ENCODE measurements around the gene KRTAP13-1. TPM values are rescaled to one million over a fixed set of nuclear protein-coding genes. Genes with fewer than 3 reads are reported as not detected.

The KRTAP13-1 gene
- total RNA-seq, 1 experiment from 2014 or later = not detected

- intact Hi-C loops (cut with micrococcal nuclease; ENCODE audit: unreplicated experiment) = no loop called here
- no peak for TF ChIP-seq CTCF (conservative IDR thresholded peaks at IDR 0.05; ENCODE audit: low read depth, low read length)
- Histone ChIP-seq H3K27ac (ENCODE audit: low read depth, low read length, poor library complexity, severe bottlenecking) (no peak within 1 kb of the TSS), H3K9me3 (ENCODE audit: low read depth, low read length, poor library complexity, severe bottlenecking) (no peaks in the 10 kb centered on the region), H3K4me3 (ENCODE audit: low read depth, low read length, poor library complexity, severe bottlenecking) (no peak within 1 kb of the TSS), H3K27me3 (replicated peaks; ENCODE audit: insufficient read depth, low read depth, low read length, poor library complexity) (peaks cover 6% of the 10 kb centered on the region), H3K36me3 (ENCODE audit: insufficient read depth, low read length, poor library complexity, severe bottlenecking) (no peaks in the 10 kb centered on the region), H3K4me1 (ENCODE audit: insufficient read depth, low read length, poor library complexity, severe bottlenecking) (no peaks in the 10 kb centered on the region)
- ChIA-PET POLR2A (ENCODE audit: low non-redundant PET) (no interaction called here), CTCF (no interaction called here)
- DNase-seq (ENCODE audit: low spot score) = no peak
- BruUV-seq (replicated peaks) = no TSS peak
These were observed 23.6 kb upstream of the KRTAP13-1 start, which contains the start of gene KRTAP13-2 for GRCh38 chr21:30372139-30372770. Gene KRTAP13-2, minus strand, starts transcription at chr21:30372271. Its CDS starts 58 bp downstream, at chr21:30372213.

GRCh38 chr21:30382201-30382600, 13.6 kb upstream of the KRTAP13-1 start:
- Histone ChIP-seq H3K27me3 (replicated peaks; ENCODE audit: insufficient read depth, low read depth, low read length, poor library complexity) (no peaks in the 10 kb centered on the region), H3K27ac (ENCODE audit: low read depth, low read length, poor library complexity, severe bottlenecking) (no peak overlapping the region), H3K4me1 (ENCODE audit: insufficient read depth, low read length, poor library complexity, severe bottlenecking) (no peaks in the 10 kb centered on the region), H3K4me3 (ENCODE audit: low read depth, low read length, poor library complexity, severe bottlenecking) (no peak overlapping the region), H3K36me3 (ENCODE audit: insufficient read depth, low read length, poor library complexity, severe bottlenecking) (no peaks in the 10 kb centered on the region), H3K9me3 (ENCODE audit: low read depth, low read length, poor library complexity, severe bottlenecking) (no peaks in the 10 kb centered on the region)
- ChIA-PET CTCF (no interaction called here), POLR2A (ENCODE audit: low non-redundant PET) (no interaction called here)
- no peak for DNase-seq (ENCODE audit: low spot score)
- TF ChIP-seq EZH2 (IDR thresholded peaks at IDR 0.05; ENCODE audit: borderline replicate concordance, low read depth, low read length, poor library complexity, severe bottlenecking) (no peak), CTCF (conservative IDR thresholded peaks at IDR 0.05; ENCODE audit: low read depth, low read length) (no peak)
- intact Hi-C loops (cut with micrococcal nuclease; ENCODE audit: unreplicated experiment) = no loop called here
- BruUV-seq (replicated peaks) = no TSS peak

- TF ChIP-seq CTCF (conservative IDR thresholded peaks at IDR 0.05; ENCODE audit: low read depth, low read length) (no peak), EZH2 (IDR thresholded peaks at IDR 0.05; ENCODE audit: borderline replicate concordance, low read depth, low read length, poor library complexity, severe bottlenecking) (no peak)
- Histone ChIP-seq H3K4me1 (ENCODE audit: insufficient read depth, low read length, poor library complexity, severe bottlenecking) (no peaks in the 10 kb centered on the region), H3K9me3 (ENCODE audit: low read depth, low read length, poor library complexity, severe bottlenecking) (no peaks in the 10 kb centered on the region), H3K27ac (ENCODE audit: low read depth, low read length, poor library complexity, severe bottlenecking) (no peak overlapping the region), H3K27me3 (replicated peaks; ENCODE audit: insufficient read depth, low read depth, low read length, poor library complexity) (no peaks in the 10 kb centered on the region), H3K36me3 (ENCODE audit: insufficient read depth, low read length, poor library complexity, severe bottlenecking) (no peaks in the 10 kb centered on the region), H3K4me3 (ENCODE audit: low read depth, low read length, poor library complexity, severe bottlenecking) (no peak overlapping the region)
- BruUV-seq (replicated peaks) = no TSS peak
- CTCF ChIA-PET = no interaction called here
- POLR2A ChIA-PET (ENCODE audit: low non-redundant PET) = no interaction called here
- intact Hi-C loops (cut with micrococcal nuclease; ENCODE audit: unreplicated experiment) = no loop called here
- no peak for DNase-seq (ENCODE audit: low spot score)
These were observed 4.3 kb upstream of the KRTAP13-1 start for GRCh38 chr21:30391492-30392025.

Data from A673 (cell line).